ENCODE data around the gene NLRP6. TPM values are rescaled to one million over a fixed set of nuclear protein-coding genes. Genes with fewer than 3 reads are reported as not detected.

The NLRP6 gene
- total RNA-seq, 1 experiment from 2014 or later, result not detected

GRCh38 chr11:253160-253885 is 24.9 kb upstream of the NLRP6 start:
- no peaks in the 10 kb centered on the region for H3K27me3 ChIP-seq (ENCODE audit: insufficient read depth, low read length)
- H3K4me2 ChIP-seq (ENCODE audit: insufficient read depth, insufficient read length, low read length), result no peak overlapping the region
- no peak overlapping the region for H3K27ac Mint-ChIP-seq
- peaks cover 0 to 5% of the 10 kb centered on the region in 2 experiments; a peak in 2 of 4 replicates for H3K4me1 Mint-ChIP-seq
- no peak overlapping the region for H2BK120ac ChIP-seq (ENCODE audit: low read depth, low read length, poor library complexity, severe bottlenecking)
- no peaks in the 10 kb centered on the region; a peak in 1 of 5 replicates for H3K9me3 Mint-ChIP-seq
- H3K27ac ChIP-seq (ENCODE audit: insufficient read length, low read depth, low read length), result no peak overlapping the region
- H2BK12ac ChIP-seq (ENCODE audit: insufficient read length, low read depth, low read length), result no peak overlapping the region
- no peak overlapping the region for H2BK20ac ChIP-seq (ENCODE audit: low read depth, low read length, poor library complexity, severe bottlenecking)
- H3K79me2 ChIP-seq (ENCODE audit: insufficient read depth, low read length), result no peaks in the 10 kb centered on the region
- no peak overlapping the region for H2AK5ac ChIP-seq (ENCODE audit: insufficient read length, low read length)
- H4K5ac ChIP-seq (ENCODE audit: insufficient read length, low read depth, low read length), result no peak overlapping the region
- H3K18ac ChIP-seq (ENCODE audit: insufficient read length, low read depth, low read length), result no peak overlapping the region
- H2BK5ac ChIP-seq (ENCODE audit: insufficient read length, low read length), result no peak overlapping the region
- no peak overlapping the region for H2BK15ac ChIP-seq (ENCODE audit: low read depth, low read length)
- H4K91ac ChIP-seq (ENCODE audit: insufficient read length, low read depth, low read length), result no peak overlapping the region
- no peak overlapping the region for H3T11ph ChIP-seq (ENCODE audit: low read length)
- H3K14ac ChIP-seq (ENCODE audit: insufficient read depth, low read length), result no peak overlapping the region
- H3K9ac ChIP-seq (ENCODE audit: extremely low read depth, insufficient read length, low read length), result no peak overlapping the region
- H3K4ac ChIP-seq (ENCODE audit: low read depth, low read length), result no peak overlapping the region
- no peak overlapping the region for H2AFZ ChIP-seq (ENCODE audit: low read length)
- H4K8ac ChIP-seq (replicated peaks; ENCODE audit: insufficient read length, low read depth, low read length), result no peak overlapping the region
- H3K4me3 Mint-ChIP-seq, result no peak overlapping the region
- H3K27me3 Mint-ChIP-seq (ENCODE audit: low read depth), result no peaks in the 10 kb centered on the region; the same call in 1 of the 2 replicates
- H3K56ac ChIP-seq (ENCODE audit: insufficient read length, low read depth, low read length), result no peak overlapping the region
- H3K36me3 Mint-ChIP-seq (ENCODE audit: insufficient read depth in 1 of 3, low read depth in 3 of 3), result peaks cover 31 to 45% (median 31%) of the 10 kb centered on the region in 3 experiments
- H3K9me3 ChIP-seq (ENCODE audit: control insufficient read depth, low read depth, low read length), result no peaks in the 10 kb centered on the region
- no peaks in the 10 kb centered on the region for H4K20me1 ChIP-seq (ENCODE audit: control insufficient read depth, insufficient read depth, insufficient read length)
- no peaks in the 10 kb centered on the region for H3K79me1 ChIP-seq (ENCODE audit: insufficient read depth, low read depth, low read length, poor library complexity, severe bottlenecking)
- TF ChIP-seq CTCF (conservative IDR thresholded peaks at IDR 0.05), result no peak
- H3K23ac ChIP-seq (ENCODE audit: insufficient read length, low read depth, low read length), result no peak overlapping the region
- no CpG with 5 or more reads among the region's 13 CpGs for WGBS (ENCODE audit: extremely low coverage, insufficient read length, low lambda C conversion rate)
- DNase-seq, result no peak
- no peaks in the 10 kb centered on the region for H3K23me2 ChIP-seq (ENCODE audit: insufficient read length, low read depth, low read length, poor library complexity, severe bottlenecking)
- no peaks in the 10 kb centered on the region for H3K4me1 ChIP-seq (ENCODE audit: insufficient read depth, low read length)

All from H9 (cell line).